IPS-18c (cell line): ENCODE data around the gene RANBP17.
A peak's percentile ranks its signal among the peaks of the same experiment; 100 is the strongest.
"Not testable (repeated sequence)": the region's sequence is repeated elsewhere in the genome, so short reads cannot be mapped to it uniquely, and the experiment has no call there.

Source experiments
- H3K4me3 ChIP-seq: 2 replicates; pipeline ENCODE4 v1.7.0; 2013; ENCODE audit warnings: low read depth, mild to moderate bottlenecking, low read length, moderate library complexity; ENCODE audit not compliant: insufficient read depth
- H3K9me3 ChIP-seq: one replicate; pipeline ENCODE4 v1.6.1; 2013; ENCODE audit warnings: mild to moderate bottlenecking, low read length, moderate library complexity; ENCODE audit not compliant: control insufficient read depth, insufficient read depth

The RANBP17 gene

GRCh38 chr5:171272996-171273970 lies 411.5 kb downstream of the RANBP17 start:
- Histone ChIP-seq H3K4me3 (no peak overlapping the region), H3K9me3 (no peaks in the 10 kb centered on the region)

GRCh38 chr5:171275841-171276544 lies 414.2 kb downstream of the RANBP17 start:
- no peak overlapping the region for H3K4me3 ChIP-seq
- no peaks in the 10 kb centered on the region for H3K9me3 ChIP-seq

- no peak overlapping the region for H3K4me3 ChIP-seq
- no peaks in the 10 kb centered on the region for H3K9me3 ChIP-seq
These were observed 421.9 kb downstream of the RANBP17 start for GRCh38 chr5:171283753-171284152.

GRCh38 chr5:171285465-171285864 lies 423.6 kb downstream of the RANBP17 start:
- Histone ChIP-seq H3K9me3 (no peaks in the 10 kb centered on the region), H3K4me3 (no peak overlapping the region)

GRCh38 chr5:171288066-171288465 lies 426.2 kb downstream of the RANBP17 start:
- Histone ChIP-seq H3K9me3 (no peaks in the 10 kb centered on the region), H3K4me3 (no peak overlapping the region)

GRCh38 chr5:171291371-171291770 lies 429.6 kb downstream of the RANBP17 start:
- no peaks in the 10 kb centered on the region for H3K9me3 ChIP-seq

GRCh38 chr5:171295299-171295698 lies 433.5 kb downstream of the RANBP17 start:
- no peak overlapping the region for H3K4me3 ChIP-seq
- no peaks in the 10 kb centered on the region for H3K9me3 ChIP-seq

More at GRCh38 chr5:171291371-171291770, 429.6 kb downstream of the RANBP17 start:
- H3K4me3 ChIP-seq = no peak overlapping the region

GRCh38 chr5:171295801-171296200 lies 434.0 kb downstream of the RANBP17 start:
- no peak overlapping the region for H3K4me3 ChIP-seq
- H3K9me3 ChIP-seq = no peaks in the 10 kb centered on the region

GRCh38 chr5:171297941-171298340 lies 436.1 kb downstream of the RANBP17 start:
- H3K4me3 ChIP-seq, H3K9me3 ChIP-seq: not testable (repeated sequence)

- H3K4me3 ChIP-seq = no peak overlapping the region
These were observed 437.4 kb downstream of the RANBP17 start for GRCh38 chr5:171299228-171299627.

GRCh38 chr5:171299851-171300250 lies 438.0 kb downstream of the RANBP17 start:
- Histone ChIP-seq H3K9me3 (peaks cover under 1% of the 10 kb centered on the region), H3K4me3 (no peak overlapping the region)

More at GRCh38 chr5:171299228-171299627, 437.4 kb downstream of the RANBP17 start:
- H3K9me3 ChIP-seq = no peaks in the 10 kb centered on the region

- peaks cover 2% of the 10 kb centered on the region for H3K9me3 ChIP-seq
- H3K4me3 ChIP-seq = no peak overlapping the region
These were observed 438.5 kb downstream of the RANBP17 start for GRCh38 chr5:171300358-171300757.

GRCh38 chr5:171306166-171306565 lies 444.3 kb downstream of the RANBP17 start:
- peaks cover 2% of the 10 kb centered on the region for H3K9me3 ChIP-seq
- H3K4me3 ChIP-seq = no peak overlapping the region

GRCh38 chr5:171306781-171307591 lies 445.2 kb downstream of the RANBP17 start:
- Histone ChIP-seq H3K9me3 (peaks cover 2% of the 10 kb centered on the region), H3K4me3 (no peak overlapping the region)

- H3K4me3 ChIP-seq = peak overlapping the region; percentile 34; the same call in 1 of the 2 replicates
- H3K9me3 ChIP-seq = peaks cover 2% of the 10 kb centered on the region
These were observed 446.1 kb downstream of the RANBP17 start for GRCh38 chr5:171307789-171308452.

GRCh38 chr5:171308453-171309275 lies 446.8 kb downstream of the RANBP17 start, which contains the start of gene TLX3:
TSS of gene TLX3 (plus strand) at chr5:171309248. CDS start at chr5:171309366, 118 bp downstream.
- peaks cover 2% of the 10 kb centered on the region for H3K9me3 ChIP-seq
- peak within 1 kb of the TSS; percentile 34; the same call in 1 of the 2 replicates for H3K4me3 ChIP-seq
